ENCODE data around the gene ZNF648.
A peak's percentile ranks its signal among the peaks of the same experiment; 100 is the strongest.

DNA sequence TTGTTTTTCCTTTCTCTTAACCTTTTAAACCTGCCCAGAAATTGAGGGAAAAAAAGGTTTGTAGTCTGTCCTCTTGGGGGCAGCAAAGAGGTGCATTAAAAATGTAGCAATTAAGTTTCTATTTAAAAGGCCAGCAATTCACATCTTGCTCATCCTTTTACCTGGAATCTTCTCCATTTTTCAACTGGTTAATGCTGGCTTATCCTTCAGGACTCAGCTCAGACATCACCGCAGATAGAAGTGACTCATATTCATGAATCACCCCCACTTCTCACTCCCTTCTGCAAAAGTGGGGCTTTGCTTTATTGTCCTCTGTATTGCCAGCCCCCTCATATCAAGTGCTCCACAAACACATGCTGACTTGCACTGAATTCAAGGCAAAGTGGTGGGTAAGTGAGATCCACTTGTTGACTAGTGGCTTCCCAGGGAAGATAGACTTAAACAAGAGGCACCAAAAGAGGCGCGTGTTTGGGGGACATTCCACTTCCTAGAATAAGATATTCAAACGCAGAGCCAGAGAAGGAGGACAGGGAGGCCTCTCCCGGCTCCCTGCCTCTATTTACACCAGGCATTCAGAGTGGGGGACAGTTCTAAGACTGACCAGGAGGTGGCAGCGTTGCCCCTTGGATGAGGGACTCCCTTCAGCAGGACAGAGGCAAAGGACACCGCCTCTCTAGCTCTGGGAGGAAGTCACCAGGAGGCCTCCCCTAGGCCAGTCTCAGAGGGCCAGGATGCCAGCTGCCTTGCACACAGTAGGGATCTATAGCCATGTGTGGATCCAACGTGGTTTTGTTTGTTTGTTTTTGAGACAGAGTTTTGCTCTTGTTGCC, 23.2 kb upstream of the ZNF648 start:
- TF ChIP-seq, protein P1, sequence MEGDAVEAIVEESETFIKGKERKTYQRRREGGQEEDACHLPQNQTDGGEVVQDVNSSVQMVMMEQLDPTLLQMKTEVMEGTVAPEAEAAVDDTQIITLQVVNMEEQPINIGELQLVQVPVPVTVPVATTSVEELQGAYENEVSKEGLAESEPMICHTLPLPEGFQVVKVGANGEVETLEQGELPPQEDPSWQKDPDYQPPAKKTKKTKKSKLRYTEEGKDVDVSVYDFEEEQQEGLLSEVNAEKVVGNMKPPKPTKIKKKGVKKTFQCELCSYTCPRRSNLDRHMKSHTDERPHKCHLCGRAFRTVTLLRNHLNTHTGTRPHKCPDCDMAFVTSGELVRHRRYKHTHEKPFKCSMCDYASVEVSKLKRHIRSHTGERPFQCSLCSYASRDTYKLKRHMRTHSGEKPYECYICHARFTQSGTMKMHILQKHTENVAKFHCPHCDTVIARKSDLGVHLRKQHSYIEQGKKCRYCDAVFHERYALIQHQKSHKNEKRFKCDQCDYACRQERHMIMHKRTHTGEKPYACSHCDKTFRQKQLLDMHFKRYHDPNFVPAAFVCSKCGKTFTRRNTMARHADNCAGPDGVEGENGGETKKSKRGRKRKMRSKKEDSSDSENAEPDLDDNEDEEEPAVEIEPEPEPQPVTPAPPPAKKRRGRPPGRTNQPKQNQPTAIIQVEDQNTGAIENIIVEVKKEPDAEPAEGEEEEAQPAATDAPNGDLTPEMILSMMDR (conservative IDR thresholded peaks at IDR 0.05 in 1 of 2, IDR thresholded peaks at IDR 0.05 in 1 of 2; ENCODE audit: low read depth in 1 of 2, low read length in 2 of 2): peak; percentile 72 to 80
- no peak for TF ChIP-seq EZH2 (IDR thresholded peaks at IDR 0.05; ENCODE audit: low read length, missing control alignments)

All from fibroblast of lung (primary cell).